Measurements from ENCODE around the gene MED10.
A peak's percentile ranks its signal among the peaks of the same experiment; 100 is the strongest.

MED10 gene

GRCh38 chr5:6398570-6399230 lies 20.4 kb upstream of the MED10 start:
- DNase-seq: no peak

GRCh38 chr5:6397536-6398269 lies 19.4 kb upstream of the MED10 start:
- DNase-seq: no peak

- no peak for DNase-seq
These were observed 18.6 kb upstream of the MED10 start for GRCh38 chr5:6396836-6397535.

- DNase-seq: no peak
These were observed 17.7 kb upstream of the MED10 start for GRCh38 chr5:6396043-6396442.

- DNase-seq: no peak
These were observed 17.3 kb upstream of the MED10 start for GRCh38 chr5:6395621-6396020.

- no peak for DNase-seq
These were observed 16.7 kb upstream of the MED10 start for GRCh38 chr5:6395102-6395445.

- DNase-seq: no peak
These were observed 16.2 kb upstream of the MED10 start for GRCh38 chr5:6394429-6395101.

- DNase-seq: no peak
These were observed 15.3 kb upstream of the MED10 start for GRCh38 chr5:6393596-6394194.

- no peak for DNase-seq
These were observed 14.2 kb upstream of the MED10 start for GRCh38 chr5:6392561-6392960.

GRCh38 chr5:6391151-6391550 lies 12.8 kb upstream of the MED10 start:
- no peak for DNase-seq

- no peak for DNase-seq
These were observed 11.7 kb upstream of the MED10 start for GRCh38 chr5:6389946-6390530.

- no peak for DNase-seq
These were observed 11.1 kb upstream of the MED10 start for GRCh38 chr5:6389397-6389796.

GRCh38 chr5:6387970-6388369 lies 9.6 kb upstream of the MED10 start:
- no peak for DNase-seq

- no peak for DNase-seq
These were observed 7.9 kb upstream of the MED10 start for GRCh38 chr5:6386271-6386670.

- DNase-seq: no peak
These were observed 6.5 kb upstream of the MED10 start for GRCh38 chr5:6384856-6385255.

GRCh38 chr5:6383376-6383775 lies 5.0 kb upstream of the MED10 start:
- no peak for DNase-seq

- no peak for DNase-seq
These were observed 899 bp upstream of the MED10 start for GRCh38 chr5:6379246-6379645.

- DNase-seq: no peak
These were observed 388 bp upstream of the MED10 start for GRCh38 chr5:6378766-6379103.

- DNase-seq: no peak
These were observed 804 bp downstream of the MED10 start for GRCh38 chr5:6377582-6377904.

GRCh38 chr5:6376974-6377520 lies 1.3 kb downstream of the MED10 start:
- DNase-seq: peak; percentile 48

GRCh38 chr5:6373081-6373846 lies 5.1 kb downstream of the MED10 start:
- peak; percentile 13 for DNase-seq
